CD4-positive, alpha-beta T cell treated with Interleukin-4 for 1 hour (primary cell): ENCODE measurements around the gene ERRFI1.
A peak's percentile ranks its signal among the peaks of the same experiment; 100 is the strongest.
"Not testable (repeated sequence)": the region's sequence is repeated elsewhere in the genome, so short reads cannot be mapped to it uniquely, and the experiment has no call there.

Experiments
- DNase-seq, 2 donors: peaks; one replicate each; pipeline ENCODE4 v3.0.0-alpha.2; 2020 to 2022

Gene ERRFI1, protein sequence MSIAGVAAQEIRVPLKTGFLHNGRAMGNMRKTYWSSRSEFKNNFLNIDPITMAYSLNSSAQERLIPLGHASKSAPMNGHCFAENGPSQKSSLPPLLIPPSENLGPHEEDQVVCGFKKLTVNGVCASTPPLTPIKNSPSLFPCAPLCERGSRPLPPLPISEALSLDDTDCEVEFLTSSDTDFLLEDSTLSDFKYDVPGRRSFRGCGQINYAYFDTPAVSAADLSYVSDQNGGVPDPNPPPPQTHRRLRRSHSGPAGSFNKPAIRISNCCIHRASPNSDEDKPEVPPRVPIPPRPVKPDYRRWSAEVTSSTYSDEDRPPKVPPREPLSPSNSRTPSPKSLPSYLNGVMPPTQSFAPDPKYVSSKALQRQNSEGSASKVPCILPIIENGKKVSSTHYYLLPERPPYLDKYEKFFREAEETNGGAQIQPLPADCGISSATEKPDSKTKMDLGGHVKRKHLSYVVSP

DNA sequence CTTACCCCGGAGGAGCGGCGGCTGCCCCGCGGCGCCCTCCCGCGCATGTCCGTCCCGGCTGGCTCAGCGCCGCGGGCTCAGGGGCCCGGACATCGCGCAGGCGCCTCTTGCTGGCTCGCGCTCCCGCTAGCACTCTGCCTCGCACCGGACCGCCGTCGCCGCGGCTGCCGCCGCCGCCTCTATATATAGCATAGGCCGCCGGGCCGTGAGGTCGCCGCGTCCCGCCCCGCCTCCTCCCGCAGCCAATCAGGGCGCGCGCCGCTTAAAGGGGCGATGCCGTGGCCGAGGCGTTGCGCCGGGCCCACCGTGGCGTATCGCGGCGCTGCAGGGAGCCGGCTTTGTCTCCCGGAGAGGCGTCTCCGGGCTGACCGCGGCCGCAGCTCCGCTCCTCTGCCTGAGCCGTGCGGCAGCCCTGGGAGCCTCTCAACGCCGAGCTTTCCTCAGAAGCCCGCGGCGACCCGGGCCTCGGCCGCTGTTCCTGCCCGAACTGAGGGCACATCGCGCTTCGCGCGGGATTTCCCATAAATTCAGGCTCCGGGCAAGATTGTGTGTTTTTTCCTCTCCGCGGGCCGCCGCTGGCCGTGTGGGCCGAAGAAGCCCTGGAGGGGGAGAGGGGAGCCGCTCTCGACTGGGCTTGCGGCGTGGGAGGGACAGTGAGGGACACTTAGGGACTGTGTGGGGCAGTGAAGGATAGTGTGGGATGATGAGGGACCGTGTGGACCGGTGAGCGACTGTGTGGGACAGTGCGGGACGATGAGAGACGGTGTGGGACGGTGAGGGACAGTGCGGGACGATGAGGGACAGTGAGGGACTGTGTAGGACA, at the start of gene ERRFI1:
TSS of gene ERRFI1 (minus strand) at position 157 of the 823 bp plus-strand sequence. CDS start 10,690 bp downstream, outside the sequence.
- DNase-seq, result peak; percentile 91

GRCh38 chr1:8075511-8076051, 49.5 kb upstream of the ERRFI1 start:
- no peak for DNase-seq

DNA sequence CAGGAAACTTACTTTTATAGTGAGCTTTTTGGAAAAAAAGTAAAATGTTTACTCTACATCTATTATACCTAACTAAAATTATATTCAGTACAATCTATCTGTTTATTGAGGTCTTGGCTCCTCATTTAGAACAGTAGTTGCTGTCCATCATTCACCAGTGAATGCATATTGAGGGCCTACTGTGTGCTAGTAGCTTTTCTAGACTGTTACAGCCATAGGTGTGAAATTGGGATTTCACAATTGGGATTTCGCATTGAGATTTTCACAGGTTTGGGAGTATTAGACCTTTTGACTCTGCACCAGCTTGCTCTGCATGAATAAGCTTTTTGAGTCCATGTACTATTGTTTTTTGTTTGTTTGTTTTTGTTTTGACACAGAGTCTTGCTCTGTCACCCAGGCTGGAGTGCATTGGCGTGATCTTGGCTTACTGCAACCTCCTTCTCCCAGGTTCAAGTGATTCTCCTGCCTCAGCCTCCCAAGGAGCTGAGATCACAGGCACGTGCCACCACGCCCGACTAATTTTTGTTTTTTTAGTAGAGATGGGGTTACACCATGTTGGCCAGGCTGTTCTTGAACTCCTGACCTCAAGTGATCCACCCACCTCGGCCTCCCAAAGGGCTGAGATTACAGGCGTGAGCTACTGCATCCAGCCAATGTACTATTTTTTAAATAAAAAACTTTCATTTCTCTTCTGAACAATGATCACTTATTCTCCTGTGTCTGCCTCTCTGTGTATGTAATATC, 47.2 kb upstream of the ERRFI1 start:
- no peak for DNase-seq

- DNase-seq, result no peak
These were observed 44.3 kb upstream of the ERRFI1 start for GRCh38 chr1:8070381-8070811.

DNA sequence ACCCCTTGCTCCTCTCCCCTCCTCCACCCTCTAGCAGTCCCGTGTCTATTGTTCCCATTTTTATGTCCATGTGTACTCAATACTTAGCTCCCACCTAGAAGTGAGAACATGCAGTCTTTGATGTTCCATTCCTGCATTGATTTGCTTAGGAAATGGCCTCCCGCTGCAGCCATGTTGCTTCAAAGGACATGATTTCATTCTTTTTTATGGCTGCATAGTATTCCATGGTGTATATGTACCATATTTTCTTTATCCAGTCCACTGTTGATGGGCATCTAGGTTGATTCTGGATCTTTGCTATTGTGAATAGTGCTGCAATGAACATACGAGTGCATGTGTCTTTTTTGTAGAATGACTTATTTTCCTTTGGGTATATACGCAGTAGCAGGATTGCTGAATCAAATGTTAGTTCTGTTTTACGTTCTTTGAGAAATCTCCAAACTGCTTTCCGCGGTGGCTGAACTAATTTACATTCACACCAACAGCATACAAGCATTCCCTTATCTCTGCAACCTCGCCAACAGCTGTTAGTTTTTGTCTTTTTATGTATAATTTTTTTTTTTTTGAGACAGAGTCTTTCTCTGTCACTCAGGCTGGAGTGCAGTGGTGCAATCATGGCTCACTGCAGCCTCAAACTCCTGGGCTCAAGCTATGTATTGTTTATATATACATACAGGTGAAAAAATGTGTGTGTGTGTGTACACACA, 43.7 kb upstream of the ERRFI1 start:
- DNase-seq, result not testable (repeated sequence)

DNA sequence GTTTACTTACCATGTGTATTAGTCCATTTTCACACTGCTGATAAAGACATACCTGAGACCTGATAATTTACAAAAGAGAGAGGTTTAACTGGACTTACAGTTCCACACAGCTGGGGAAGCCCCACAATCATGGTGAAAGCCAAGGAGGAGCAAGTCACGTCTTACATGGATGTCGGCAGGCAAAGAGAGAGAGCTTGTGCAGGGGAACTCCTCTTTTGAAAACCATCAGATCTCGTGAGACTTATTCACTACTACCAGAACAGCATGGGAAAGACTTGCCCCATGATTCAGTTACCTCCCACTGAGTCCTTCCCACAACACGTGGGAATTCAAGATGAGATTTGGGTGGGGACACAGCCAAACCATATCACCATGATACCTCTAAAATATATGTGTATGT, 39.3 kb upstream of the ERRFI1 start:
- no peak for DNase-seq

DNA sequence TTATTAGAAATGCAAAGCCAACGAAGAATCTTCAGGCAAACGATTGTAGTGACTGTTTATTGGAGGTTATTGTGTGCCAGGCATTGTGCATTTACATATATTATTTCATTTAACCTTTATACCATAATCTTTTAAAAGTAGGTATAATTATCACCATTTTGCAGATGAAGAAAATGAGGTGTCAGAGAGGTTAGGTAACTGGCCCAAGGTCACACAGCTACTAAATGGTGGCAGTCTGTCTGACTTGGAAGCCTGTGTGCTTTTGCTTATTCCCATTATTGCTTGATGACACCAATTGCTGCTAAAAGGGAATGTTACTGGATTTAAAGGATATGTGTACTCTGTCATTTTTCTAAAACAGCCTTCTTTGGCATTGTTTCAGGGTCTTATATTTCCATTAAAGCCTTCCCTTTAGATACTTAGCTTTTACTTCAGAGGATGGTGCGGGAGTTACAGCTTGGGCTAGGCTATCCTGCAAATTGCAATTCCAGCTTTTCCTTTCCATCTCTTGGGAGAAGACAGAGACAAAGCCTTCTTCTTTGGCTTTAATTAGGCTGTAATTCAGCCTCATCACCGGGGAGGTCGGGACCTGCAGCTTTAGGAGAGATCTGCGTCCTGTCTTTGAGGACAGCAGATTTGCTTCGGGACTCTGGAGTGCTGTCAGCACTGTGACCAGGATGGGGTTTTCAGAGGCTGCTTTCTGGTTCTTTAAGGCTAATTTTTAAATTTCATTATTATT, 37.4 kb upstream of the ERRFI1 start:
- DNase-seq, result no peak

DNA sequence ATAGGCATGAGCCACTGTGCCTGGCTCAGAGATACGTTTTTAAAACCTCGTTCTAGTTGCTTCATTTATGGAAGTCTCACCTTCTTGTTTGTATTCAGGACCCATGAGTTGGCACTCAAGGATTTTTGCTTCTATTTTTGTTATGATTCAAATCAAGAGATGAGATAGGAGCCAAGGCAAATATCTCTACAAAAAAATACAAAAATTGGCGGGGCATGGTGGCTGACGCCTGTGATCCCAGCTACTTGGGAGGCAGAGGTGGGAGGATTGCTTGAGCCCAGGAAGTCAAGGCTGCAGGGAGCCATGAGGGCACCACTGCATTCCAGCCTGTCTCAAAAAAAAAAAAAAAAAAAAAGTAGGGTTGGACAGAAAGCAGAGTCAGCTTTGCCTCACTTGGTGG, 36.8 kb upstream of the ERRFI1 start:
- no peak for DNase-seq

GRCh38 chr1:8061673-8062386, 35.7 kb upstream of the ERRFI1 start:
- no peak for DNase-seq

- no peak for DNase-seq
These were observed 35.1 kb upstream of the ERRFI1 start for GRCh38 chr1:8061210-8061609.

- no peak for DNase-seq
These were observed 33.1 kb upstream of the ERRFI1 start for GRCh38 chr1:8059161-8059622.

DNA sequence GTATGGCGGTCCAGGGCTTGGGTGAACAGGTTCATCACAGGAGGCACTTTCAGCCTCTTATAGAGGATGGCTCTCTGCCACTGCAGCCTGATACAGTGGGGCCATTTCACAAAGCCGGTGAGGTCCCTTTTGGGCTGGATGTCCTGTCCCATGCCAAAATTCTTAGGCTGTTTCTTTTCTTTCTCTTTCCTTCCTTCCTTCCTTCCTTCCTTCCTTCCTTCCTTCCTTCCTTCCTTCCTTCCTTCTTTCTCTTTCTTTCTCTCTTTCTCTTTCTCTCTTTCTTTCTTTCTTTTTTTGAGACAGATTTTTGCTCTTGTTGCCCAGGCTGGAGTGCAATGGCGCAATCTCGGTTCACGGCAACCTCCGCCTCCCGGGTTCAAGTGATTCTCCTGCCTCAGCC, 31.7 kb upstream of the ERRFI1 start:
- DNase-seq, result not testable (repeated sequence)

DNA sequence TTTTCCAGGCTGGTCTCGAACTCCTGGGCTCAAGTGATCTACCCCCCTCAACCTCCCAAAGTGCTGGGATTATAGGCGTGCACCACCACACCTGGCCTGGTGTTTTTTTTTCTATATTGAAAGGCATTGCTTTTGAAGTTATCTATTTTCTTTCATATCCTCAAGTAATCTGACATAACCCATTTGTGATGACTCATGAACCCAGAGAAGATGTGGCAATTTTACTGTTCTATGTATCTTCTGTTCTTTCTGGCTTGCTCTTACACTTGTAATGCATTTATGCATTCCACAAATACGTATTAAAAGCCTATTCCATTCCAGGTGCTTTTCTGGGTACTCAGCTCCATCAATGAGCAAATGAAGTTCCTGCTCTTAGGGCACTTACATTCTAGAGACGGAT, 29.9 kb upstream of the ERRFI1 start:
- DNase-seq, result no peak

- no peak for DNase-seq
These were observed 27.9 kb upstream of the ERRFI1 start for GRCh38 chr1:8053878-8054567.

DNA sequence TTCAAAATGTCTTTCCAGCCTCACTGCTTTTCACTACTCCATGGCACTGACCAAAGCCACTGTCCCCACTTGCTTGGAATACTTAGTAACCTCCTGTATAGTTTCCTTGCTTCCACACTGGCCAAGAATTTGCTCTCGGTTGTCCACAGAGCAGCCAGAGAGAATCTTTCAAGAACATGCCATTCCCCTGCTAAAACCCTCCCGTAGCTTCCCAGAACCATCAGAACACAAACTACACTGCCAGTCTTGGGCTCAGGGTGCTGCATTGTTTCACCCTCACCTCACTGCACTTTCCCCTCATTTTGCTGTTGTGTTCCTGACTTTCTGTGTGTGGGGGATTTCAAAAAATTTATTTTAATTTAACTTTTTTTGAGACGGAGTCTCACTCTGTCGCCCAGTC, 25.5 kb upstream of the ERRFI1 start:
- DNase-seq, result no peak

DNA sequence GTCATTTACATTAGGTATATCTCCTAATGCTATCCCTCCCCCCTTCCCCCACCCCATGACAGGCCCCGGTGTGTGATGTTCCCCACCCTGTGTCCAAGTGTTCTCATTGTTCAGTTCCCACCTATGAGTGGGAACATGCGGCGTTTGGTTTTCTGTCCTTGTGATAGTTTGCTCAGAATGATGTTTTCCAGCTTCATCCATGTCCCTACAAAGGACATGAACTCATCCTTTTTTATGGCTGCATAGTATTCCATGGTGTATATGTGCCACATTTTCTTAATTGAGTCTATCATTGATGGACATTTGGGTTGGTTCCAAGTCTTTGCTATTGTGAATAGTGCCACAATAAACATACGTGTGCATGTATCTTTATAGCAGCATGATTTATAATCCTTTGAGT, 23.1 kb upstream of the ERRFI1 start:
- not testable (repeated sequence) for DNase-seq

GRCh38 chr1:8047686-8048445, 21.8 kb upstream of the ERRFI1 start:
- DNase-seq, result no peak

- DNase-seq, result no peak
These were observed 21.0 kb upstream of the ERRFI1 start for GRCh38 chr1:8047112-8047511.

DNA sequence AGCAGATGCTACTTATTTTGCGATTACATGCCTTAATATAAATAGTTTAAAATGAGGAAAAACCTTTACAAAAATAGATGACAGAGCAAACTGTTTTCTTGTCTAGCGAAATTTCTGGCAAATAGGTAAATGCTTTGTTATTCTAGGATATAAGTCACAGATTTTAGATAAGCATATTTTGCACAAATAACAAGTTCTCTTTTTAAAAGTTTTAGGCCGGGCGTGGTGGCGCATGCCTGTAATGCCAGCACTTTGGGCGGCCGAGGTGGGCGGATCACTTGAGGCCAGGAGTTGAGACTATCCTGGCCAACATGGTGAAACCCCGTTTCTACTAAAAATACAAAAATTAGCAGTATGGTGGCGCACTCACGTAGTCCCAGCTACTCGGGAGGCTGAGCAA, 20.3 kb upstream of the ERRFI1 start:
- no peak for DNase-seq
